ENCODE measurements around the gene SLC35F3.

GRCh38 chr1:234216116-234216703 is 311.7 kb downstream of the SLC35F3 start:
- TF ChIP-seq POLR2AphosphoS5 (IDR thresholded peaks at IDR 0.05) = no peak
- TF ChIP-seq, protein P1, sequence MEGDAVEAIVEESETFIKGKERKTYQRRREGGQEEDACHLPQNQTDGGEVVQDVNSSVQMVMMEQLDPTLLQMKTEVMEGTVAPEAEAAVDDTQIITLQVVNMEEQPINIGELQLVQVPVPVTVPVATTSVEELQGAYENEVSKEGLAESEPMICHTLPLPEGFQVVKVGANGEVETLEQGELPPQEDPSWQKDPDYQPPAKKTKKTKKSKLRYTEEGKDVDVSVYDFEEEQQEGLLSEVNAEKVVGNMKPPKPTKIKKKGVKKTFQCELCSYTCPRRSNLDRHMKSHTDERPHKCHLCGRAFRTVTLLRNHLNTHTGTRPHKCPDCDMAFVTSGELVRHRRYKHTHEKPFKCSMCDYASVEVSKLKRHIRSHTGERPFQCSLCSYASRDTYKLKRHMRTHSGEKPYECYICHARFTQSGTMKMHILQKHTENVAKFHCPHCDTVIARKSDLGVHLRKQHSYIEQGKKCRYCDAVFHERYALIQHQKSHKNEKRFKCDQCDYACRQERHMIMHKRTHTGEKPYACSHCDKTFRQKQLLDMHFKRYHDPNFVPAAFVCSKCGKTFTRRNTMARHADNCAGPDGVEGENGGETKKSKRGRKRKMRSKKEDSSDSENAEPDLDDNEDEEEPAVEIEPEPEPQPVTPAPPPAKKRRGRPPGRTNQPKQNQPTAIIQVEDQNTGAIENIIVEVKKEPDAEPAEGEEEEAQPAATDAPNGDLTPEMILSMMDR (IDR thresholded peaks at IDR 0.05) = no peak
- TF ChIP-seq POLR2A (IDR thresholded peaks at IDR 0.05) = no peak
- no peak for TF ChIP-seq EP300 (IDR thresholded peaks at IDR 0.05)

All from suprapubic skin (tissue), 4 donors.